Adrenal gland (tissue), 5 donors: ENCODE data around the gene PPAN.

Experiments used
- POLR2A ChIP-seq, 2 donors: fragments of 450-650 bp; IDR thresholded peaks; one replicate each; pipeline ENCODE4 v1.6.1; 2017; ENCODE audit warnings: antibody characterized with exemption in 2 of 2, mild to moderate bottlenecking in 2 of 2, moderate library complexity in 1 of 2
- TF ChIP-seq, protein P1 (sequence below), 6 experiments: fragments of 450-650 bp in 4 of 6; fragments of 200-600 bp in 2 of 6; sonication (generic) in 1 of 6; IDR thresholded peaks; 1 replicate in 5 of 6; 2 replicates in 1 of 6; pipeline versions ENCODE4 v1.5.1 to v1.8.0; 2016 to 2021; ENCODE audit warnings: antibody characterized with exemption in 6 of 6, mild to moderate bottlenecking in 2 of 6, moderate library complexity in 1 of 6
- donor health status: DM: no; HTN: no; CAD: no.

DNA sequence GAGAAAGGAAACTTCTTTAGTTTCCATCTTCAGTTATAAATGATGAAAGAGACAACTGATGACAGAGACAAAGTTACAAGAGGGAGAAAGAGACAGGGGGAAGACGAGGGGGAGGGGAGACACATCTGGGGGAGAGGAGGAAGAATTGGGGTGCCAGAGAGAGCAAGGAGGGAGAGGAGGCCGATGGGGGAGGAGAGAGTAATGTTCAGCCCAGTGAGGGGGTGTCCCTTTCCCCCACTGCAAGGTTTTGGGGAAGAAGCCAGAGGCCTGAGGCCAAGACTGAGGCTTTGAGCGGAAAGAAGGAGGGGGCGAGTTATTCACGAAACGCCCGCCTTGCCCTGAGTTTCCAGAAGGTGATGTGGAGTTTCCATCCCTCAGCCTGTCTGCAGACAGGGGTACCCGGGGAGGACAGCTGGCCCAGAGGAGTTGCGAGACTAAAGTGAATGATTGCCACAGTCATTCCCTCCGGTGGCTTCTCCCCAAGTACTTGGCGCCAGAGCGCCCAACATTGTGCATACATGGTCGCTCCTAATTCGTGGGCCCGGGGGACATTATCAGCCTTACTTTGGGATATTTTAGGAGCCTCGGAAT, 558 bp upstream of the PPAN start:
- TF ChIP-seq, protein P1, sequence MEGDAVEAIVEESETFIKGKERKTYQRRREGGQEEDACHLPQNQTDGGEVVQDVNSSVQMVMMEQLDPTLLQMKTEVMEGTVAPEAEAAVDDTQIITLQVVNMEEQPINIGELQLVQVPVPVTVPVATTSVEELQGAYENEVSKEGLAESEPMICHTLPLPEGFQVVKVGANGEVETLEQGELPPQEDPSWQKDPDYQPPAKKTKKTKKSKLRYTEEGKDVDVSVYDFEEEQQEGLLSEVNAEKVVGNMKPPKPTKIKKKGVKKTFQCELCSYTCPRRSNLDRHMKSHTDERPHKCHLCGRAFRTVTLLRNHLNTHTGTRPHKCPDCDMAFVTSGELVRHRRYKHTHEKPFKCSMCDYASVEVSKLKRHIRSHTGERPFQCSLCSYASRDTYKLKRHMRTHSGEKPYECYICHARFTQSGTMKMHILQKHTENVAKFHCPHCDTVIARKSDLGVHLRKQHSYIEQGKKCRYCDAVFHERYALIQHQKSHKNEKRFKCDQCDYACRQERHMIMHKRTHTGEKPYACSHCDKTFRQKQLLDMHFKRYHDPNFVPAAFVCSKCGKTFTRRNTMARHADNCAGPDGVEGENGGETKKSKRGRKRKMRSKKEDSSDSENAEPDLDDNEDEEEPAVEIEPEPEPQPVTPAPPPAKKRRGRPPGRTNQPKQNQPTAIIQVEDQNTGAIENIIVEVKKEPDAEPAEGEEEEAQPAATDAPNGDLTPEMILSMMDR (IDR thresholded peaks at IDR 0.05) = no peak
- TF ChIP-seq POLR2A (IDR thresholded peaks at IDR 0.05) = no peak
